Smooth muscle cell (in vitro differentiated cells): ENCODE results near the gene CALCOCO2. TPM values are rescaled to one million over a fixed set of nuclear protein-coding genes. Genes with fewer than 3 reads are reported as not detected.

Experiments
- DNase-seq: peaks from one replicate; lab custom pipeline; 2025; ENCODE audit not compliant: unreplicated experiment; lab: John Stamatoyannopoulos, UW
- H2AFZ ChIP-seq: fragments of 200-600 bp; sonication (generic); 2 replicates; pipeline ENCODE4 v1.6.0; 2016; ENCODE audit warnings: antibody characterized with exemption, low read depth, mild to moderate bottlenecking
- H3F3A ChIP-seq: fragments of 200-600 bp; sonication (generic); 2 replicates; pipeline ENCODE4 v1.6.0; 2017; ENCODE audit warnings: antibody characterized with exemption, low read depth
- H3K27ac ChIP-seq: fragments of 200-600 bp; sonication (generic); 2 replicates; pipeline ENCODE4 v1.5.1; 2016; ENCODE audit warnings: low read depth, mild to moderate bottlenecking
- H3K27me3 ChIP-seq: fragments of 200-600 bp; sonication (generic); 2 replicates; pipeline ENCODE4 v1.6.1; 2016; ENCODE audit warnings: low read depth, mild to moderate bottlenecking
- H3K36me3 ChIP-seq: fragments of 200-600 bp; sonication (generic); 2 replicates; pipeline ENCODE4 v1.5.1; 2016; ENCODE audit warnings: low read depth
- H3K4me1 ChIP-seq: fragments of 200-600 bp; sonication (generic); 2 replicates; pipeline ENCODE4 v1.5.1; 2016; ENCODE audit warnings: low read depth
- H3K4me2 ChIP-seq: fragments of 200-600 bp; sonication (generic); 2 replicates; pipeline ENCODE4 v1.6.0; 2016; ENCODE audit warnings: mild to moderate bottlenecking
- H3K4me3 ChIP-seq: fragments of 200-600 bp; sonication (generic); 2 replicates; pipeline ENCODE4 v1.5.1; 2016; ENCODE audit warnings: mild to moderate bottlenecking
- H3K79me2 ChIP-seq: fragments of 200-600 bp; sonication (generic); 2 replicates; pipeline ENCODE4 v1.6.0; 2016; ENCODE audit warnings: low read depth, mild to moderate bottlenecking
- H3K9ac ChIP-seq: fragments of 200-600 bp; sonication (generic); 2 replicates; pipeline ENCODE4 v1.6.0; 2016; ENCODE audit warnings: low read depth
- H3K9me3 ChIP-seq: fragments of 200-600 bp; sonication (generic); replicated peaks from 2 replicates; pipeline ENCODE4 v1.5.1; 2016; ENCODE audit warnings: low read depth
- H4K20me1 ChIP-seq: fragments of 200-600 bp; sonication (generic); 2 replicates; pipeline ENCODE4 v1.6.0; 2016; ENCODE audit warnings: low read depth
- CTCF ChIP-seq: fragments of 200-600 bp; sonication (generic); IDR thresholded peaks from 2 replicates; pipeline ENCODE4 v1.5.1; 2017; ENCODE audit warnings: borderline replicate concordance, mild to moderate bottlenecking, antibody characterized with exemption; ENCODE audit not compliant: insufficient read depth, poor library complexity, severe bottlenecking
- WGBS: methylation state at CpG from one replicate; pipeline ENCODE4 v1.1.7; 2016; ENCODE audit warnings: low lambda C conversion rate; 5-methylcytosine and 5-hydroxymethylcytosine counted together
- polyA plus RNA-seq: library from polyadenylated mRNA; unstranded; fragments of >200 nt; fragmentation: Nextera tagmentation; extraction: Ambion mirVana; gene quantifications from 2 replicates; pipeline ENCODE4 v1.2.1, GENCODE V29; 2016
- total RNA-seq: library from RNA; depleted of rRNA; stranded (reverse); fragments of >200 nt; gene quantifications from 2 replicates; pipeline ENCODE4 v1.2.3, GENCODE V29; 2014

Gene CALCOCO2
- total and polyA plus RNA-seq, 2 experiments from 2014 or later = 52.5 to 55.7 TPM

GRCh38 chr17:48908853-48909394, 78.1 kb downstream of the CALCOCO2 start:
- Histone ChIP-seq H3F3A (peaks cover 3% of the 10 kb centered on the region), H3K36me3 (peaks cover 2% of the 10 kb centered on the region), H3K9ac (peak overlapping the region; percentile 92), H4K20me1 (peaks cover 50% of the 10 kb centered on the region), H3K27ac (peak overlapping the region; percentile 94), H3K4me2 (peak overlapping the region; percentile 97), H3K4me1 (peaks cover 11% of the 10 kb centered on the region), H3K9me3 (no peaks in the 10 kb centered on the region), H3K4me3 (peak overlapping the region; percentile 94), H3K27me3 (no peaks in the 10 kb centered on the region), H2AFZ (no peak overlapping the region), H3K79me2 (peaks cover 70% of the 10 kb centered on the region)
- no peak for TF ChIP-seq CTCF
- DNase-seq = peak; percentile 61
- 3% methylated on average over 18 of the region's 36 CpGs for WGBS

- Histone ChIP-seq H3K9ac (no peak overlapping the region), H3K36me3 (peaks cover 2% of the 10 kb centered on the region), H3K4me2 (peak overlapping the region; percentile 97), H3K27me3 (no peaks in the 10 kb centered on the region), H3K4me3 (peak overlapping the region; percentile 94), H3K9me3 (no peaks in the 10 kb centered on the region), H3K27ac (peak overlapping the region; percentile 94), H3K79me2 (peaks cover 78% of the 10 kb centered on the region), H3K4me1 (peaks cover 11% of the 10 kb centered on the region), H3F3A (peaks cover 7% of the 10 kb centered on the region), H2AFZ (no peak overlapping the region), H4K20me1 (peaks cover 58% of the 10 kb centered on the region)
- no peak for DNase-seq
- 60% methylated on average over 4 of the region's 4 CpGs for WGBS
- no peak for TF ChIP-seq CTCF
These were observed 78.9 kb downstream of the CALCOCO2 start for GRCh38 chr17:48909783-48910182.

GRCh38 chr17:48910370-48910769, 79.5 kb downstream of the CALCOCO2 start:
- 79% methylated on average over 2 of the region's 2 CpGs for WGBS
- Histone ChIP-seq H3K9ac (no peak overlapping the region), H3K36me3 (peaks cover 2% of the 10 kb centered on the region), H3K9me3 (no peaks in the 10 kb centered on the region), H3K4me1 (peaks cover 11% of the 10 kb centered on the region), H3F3A (peaks cover 7% of the 10 kb centered on the region), H2AFZ (no peak overlapping the region), H3K27me3 (no peaks in the 10 kb centered on the region), H3K79me2 (peaks cover 84% of the 10 kb centered on the region), H3K4me2 (peak overlapping the region; percentile 97), H3K4me3 (no peak overlapping the region), H3K27ac (peak overlapping the region; percentile 30), H4K20me1 (peaks cover 64% of the 10 kb centered on the region)
- no peak for TF ChIP-seq CTCF
- no peak for DNase-seq

GRCh38 chr17:48912476-48912875, 81.6 kb downstream of the CALCOCO2 start:
- H3K27ac ChIP-seq = peak overlapping the region; percentile 32
- no peaks in the 10 kb centered on the region for H3K9me3 ChIP-seq
- TF ChIP-seq CTCF = no peak
- H3F3A ChIP-seq = peaks cover 7% of the 10 kb centered on the region
- H2AFZ ChIP-seq = no peak overlapping the region
- H3K27me3 ChIP-seq = no peaks in the 10 kb centered on the region
- DNase-seq = no peak
- no peak overlapping the region for H3K4me2 ChIP-seq
- no peak overlapping the region for H3K9ac ChIP-seq
- H3K4me1 ChIP-seq = peaks cover 11% of the 10 kb centered on the region
- peaks cover 83% of the 10 kb centered on the region for H4K20me1 ChIP-seq
- peaks cover 4% of the 10 kb centered on the region for H3K36me3 ChIP-seq
- 89% methylated on average over 2 of the region's 2 CpGs for WGBS
- H3K79me2 ChIP-seq = peaks cover 82% of the 10 kb centered on the region
- H3K4me3 ChIP-seq = no peak overlapping the region
